Activated naive CD8-positive, alpha-beta T cell treated with anti-CD3 and anti-CD28 coated beads for 36 hours (primary cell): Measurements from ENCODE around the gene SPCS3. TPM values are rescaled to one million over a fixed set of nuclear protein-coding genes. Genes with fewer than 3 reads are reported as not detected.

Experiments used
- DNase-seq: peaks from one replicate; pipeline ENCODE4 v3.0.0; 2021
- H3K27ac Mint-ChIP-seq: one replicate; pipeline ENCODE4 v1.8.0; 2022; ENCODE audit warnings: mild to moderate bottlenecking, moderate library complexity, mixed read lengths
- H3K27me3 Mint-ChIP-seq: one replicate; pipeline ENCODE4 v1.8.0; 2022; ENCODE audit warnings: mild to moderate bottlenecking, mixed read lengths
- H3K36me3 Mint-ChIP-seq: one replicate; pipeline ENCODE4 v1.8.0; 2021; ENCODE audit warnings: mild to moderate bottlenecking, mixed read lengths
- H3K4me1 Mint-ChIP-seq: one replicate; pipeline ENCODE4 v1.8.0; 2021; ENCODE audit warnings: mixed read lengths
- H3K4me3 Mint-ChIP-seq: one replicate; pipeline ENCODE4 v1.8.0; 2022; ENCODE audit warnings: mild to moderate bottlenecking, moderate library complexity, mixed read lengths
- H3K9me3 Mint-ChIP-seq: one replicate; pipeline ENCODE4 v1.8.0; 2022; ENCODE audit warnings: mixed read lengths
- total RNA-seq, 2 experiments: library from RNA; stranded (reverse); gene quantifications; one replicate each; pipeline ENCODE4 v1.2.3, GENCODE V29; 2021

SPCS3 gene
- total RNA-seq, 2 experiments from 2014 or later = 165 to 166 TPM

DNA sequence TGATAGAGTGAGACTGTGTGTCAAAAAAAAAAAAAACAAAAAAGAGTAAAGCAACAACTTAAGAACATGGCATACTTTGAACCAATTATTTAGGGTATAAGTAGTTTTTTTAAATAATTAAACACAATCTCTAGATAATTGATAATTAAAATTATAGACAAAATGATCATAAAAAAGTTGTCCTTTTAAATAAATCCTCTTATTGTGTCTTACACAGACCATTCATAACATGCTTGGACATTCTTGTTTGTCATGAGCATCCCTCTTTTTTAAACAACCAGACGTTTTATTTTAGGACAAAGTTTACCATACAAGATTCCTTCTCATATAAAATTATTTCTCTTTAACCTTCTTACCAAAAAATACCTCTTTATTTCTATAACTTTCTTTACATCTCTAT is 35.1 kb downstream of the SPCS3 start:
- Mint-ChIP-seq H3K4me3 (no peak overlapping the region), H3K27me3 (no peaks in the 10 kb centered on the region), H3K9me3 (peaks cover 2% of the 10 kb centered on the region), H3K4me1 (no peaks in the 10 kb centered on the region), H3K36me3 (peaks cover 8% of the 10 kb centered on the region), H3K27ac (no peak overlapping the region)
- no peak for DNase-seq

DNA sequence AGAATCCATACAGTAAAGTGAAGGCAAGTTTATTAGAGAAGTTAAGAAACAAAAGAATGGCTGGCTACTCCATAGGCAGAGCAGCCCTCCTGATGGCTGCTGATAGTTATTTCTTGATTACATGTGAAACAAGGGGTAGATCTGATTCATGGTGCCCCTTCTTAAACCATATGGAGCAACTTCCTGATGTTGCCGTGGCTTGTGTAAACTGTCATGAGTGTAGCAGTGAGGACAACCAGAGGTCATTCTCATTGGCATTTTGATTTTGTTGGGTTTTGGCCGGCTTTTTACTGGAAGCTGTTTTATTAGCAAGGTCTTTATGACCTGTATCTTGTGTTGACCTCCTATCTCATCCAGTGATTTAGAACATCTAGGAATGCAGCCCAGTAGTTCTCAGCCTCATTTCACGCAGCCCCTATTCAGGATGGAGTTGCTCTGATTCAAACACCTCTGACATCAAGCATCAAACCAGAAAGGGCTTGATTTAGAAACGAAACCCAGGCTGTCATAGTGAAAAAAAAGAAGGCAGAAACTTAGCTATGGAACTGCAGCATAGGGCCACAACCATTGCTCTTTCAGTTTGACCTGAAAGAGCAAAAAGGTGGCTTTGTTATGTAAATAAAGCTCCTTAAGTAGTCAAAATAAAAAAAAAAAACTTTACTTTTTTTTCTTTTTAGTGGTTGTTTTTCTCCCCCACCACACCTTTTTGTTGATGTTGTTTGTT is 37.8 kb downstream of the SPCS3 start:
- H3K4me1 Mint-ChIP-seq = no peaks in the 10 kb centered on the region
- peaks cover 2% of the 10 kb centered on the region for H3K9me3 Mint-ChIP-seq
- H3K36me3 Mint-ChIP-seq = peaks cover 3% of the 10 kb centered on the region
- no peak overlapping the region for H3K27ac Mint-ChIP-seq
- DNase-seq = no peak
- H3K27me3 Mint-ChIP-seq = no peaks in the 10 kb centered on the region
- no peak overlapping the region for H3K4me3 Mint-ChIP-seq

DNA sequence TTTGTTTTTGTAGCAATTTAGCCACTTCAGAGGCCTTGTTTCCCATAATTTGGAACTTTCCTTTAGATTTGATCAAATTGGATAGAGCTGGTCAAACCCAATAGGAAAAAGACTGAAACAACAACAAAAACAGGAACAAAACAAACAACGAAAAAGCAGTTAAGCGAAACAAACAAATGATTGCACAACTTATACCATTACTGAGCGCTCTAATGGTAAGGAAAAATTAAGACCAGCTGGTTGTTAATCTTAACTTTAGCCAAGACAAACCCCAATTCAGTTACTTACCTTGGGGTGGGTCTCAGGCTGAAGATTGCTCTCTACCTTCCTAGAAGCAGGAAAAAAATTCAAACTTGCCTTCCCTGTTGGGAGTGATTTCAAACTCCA is 38.3 kb downstream of the SPCS3 start:
- H3K9me3 Mint-ChIP-seq = peaks cover 1% of the 10 kb centered on the region
- H3K4me1 Mint-ChIP-seq = no peaks in the 10 kb centered on the region
- H3K27me3 Mint-ChIP-seq = no peaks in the 10 kb centered on the region
- peaks cover 3% of the 10 kb centered on the region for H3K36me3 Mint-ChIP-seq
- DNase-seq = no peak
- H3K4me3 Mint-ChIP-seq = no peak overlapping the region
- no peak overlapping the region for H3K27ac Mint-ChIP-seq

DNA sequence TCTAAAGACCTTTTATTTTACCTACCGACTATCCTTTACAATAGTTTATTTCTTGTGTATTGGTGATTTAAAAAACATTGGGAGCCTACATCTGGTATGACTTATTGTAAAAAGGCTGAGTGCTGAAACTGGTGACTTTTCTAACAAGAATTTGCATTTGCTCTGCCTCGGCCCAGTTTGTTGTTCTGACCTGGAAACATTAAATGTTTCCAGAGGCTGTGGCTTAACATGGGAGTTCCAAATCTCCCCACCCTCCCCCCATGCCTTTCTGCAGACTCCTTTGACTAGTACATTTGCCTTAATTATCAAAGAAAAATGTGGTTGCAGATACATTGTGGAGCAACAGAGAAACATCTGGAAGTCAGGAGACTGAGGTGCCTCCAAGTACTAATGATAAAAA is 39.8 kb downstream of the SPCS3 start:
- no peak for DNase-seq
- Mint-ChIP-seq H3K27ac (no peak overlapping the region), H3K36me3 (no peaks in the 10 kb centered on the region), H3K4me3 (no peak overlapping the region), H3K4me1 (no peaks in the 10 kb centered on the region), H3K27me3 (no peaks in the 10 kb centered on the region), H3K9me3 (no peaks in the 10 kb centered on the region)

DNA sequence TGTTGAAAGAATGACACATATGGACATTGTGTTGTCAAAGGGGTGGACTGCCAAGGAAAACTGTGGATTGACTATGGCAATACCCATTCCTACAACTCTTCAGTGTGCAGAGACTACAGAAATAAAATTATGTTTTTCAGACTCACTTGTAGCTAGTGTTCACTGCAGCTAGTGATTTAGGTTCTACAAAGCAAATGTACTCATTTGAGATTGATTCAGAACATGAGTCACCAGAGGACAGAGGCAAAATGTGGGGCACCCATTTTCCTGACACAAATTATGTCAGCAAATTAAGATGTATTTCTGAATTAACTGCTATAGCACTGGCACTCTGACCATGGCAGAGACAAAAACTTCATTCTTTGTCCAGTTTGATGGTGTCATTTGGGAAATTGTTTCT is 40.7 kb downstream of the SPCS3 start:
- Mint-ChIP-seq H3K9me3 (no peaks in the 10 kb centered on the region), H3K27ac (no peak overlapping the region), H3K27me3 (no peaks in the 10 kb centered on the region), H3K36me3 (no peaks in the 10 kb centered on the region), H3K4me1 (no peaks in the 10 kb centered on the region), H3K4me3 (no peak overlapping the region)
- no peak for DNase-seq

DNA sequence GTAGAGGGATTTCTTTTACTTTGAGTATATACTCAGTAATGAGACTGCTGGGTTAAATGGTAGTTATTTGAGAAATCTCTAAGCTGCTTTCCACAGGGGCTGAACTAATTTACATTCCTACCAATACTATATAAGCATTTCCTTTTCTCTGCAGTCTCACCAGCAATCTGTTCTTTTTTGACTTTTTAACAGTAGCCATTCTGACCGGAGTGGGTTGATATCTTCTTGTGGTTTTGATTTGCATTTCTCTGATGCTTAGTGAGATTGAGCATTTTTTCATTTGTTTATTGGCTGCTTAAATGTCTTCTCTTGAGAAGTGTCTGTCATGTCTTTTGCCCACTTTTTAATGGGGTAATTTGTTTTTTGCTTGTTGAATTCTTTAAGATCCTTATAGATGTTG is 43.3 kb downstream of the SPCS3 start:
- no peaks in the 10 kb centered on the region for H3K27me3 Mint-ChIP-seq
- no peaks in the 10 kb centered on the region for H3K4me1 Mint-ChIP-seq
- H3K36me3 Mint-ChIP-seq = no peaks in the 10 kb centered on the region
- peaks cover 3% of the 10 kb centered on the region for H3K9me3 Mint-ChIP-seq
- no peak overlapping the region for H3K27ac Mint-ChIP-seq
- no peak overlapping the region for H3K4me3 Mint-ChIP-seq
- no peak for DNase-seq

DNA sequence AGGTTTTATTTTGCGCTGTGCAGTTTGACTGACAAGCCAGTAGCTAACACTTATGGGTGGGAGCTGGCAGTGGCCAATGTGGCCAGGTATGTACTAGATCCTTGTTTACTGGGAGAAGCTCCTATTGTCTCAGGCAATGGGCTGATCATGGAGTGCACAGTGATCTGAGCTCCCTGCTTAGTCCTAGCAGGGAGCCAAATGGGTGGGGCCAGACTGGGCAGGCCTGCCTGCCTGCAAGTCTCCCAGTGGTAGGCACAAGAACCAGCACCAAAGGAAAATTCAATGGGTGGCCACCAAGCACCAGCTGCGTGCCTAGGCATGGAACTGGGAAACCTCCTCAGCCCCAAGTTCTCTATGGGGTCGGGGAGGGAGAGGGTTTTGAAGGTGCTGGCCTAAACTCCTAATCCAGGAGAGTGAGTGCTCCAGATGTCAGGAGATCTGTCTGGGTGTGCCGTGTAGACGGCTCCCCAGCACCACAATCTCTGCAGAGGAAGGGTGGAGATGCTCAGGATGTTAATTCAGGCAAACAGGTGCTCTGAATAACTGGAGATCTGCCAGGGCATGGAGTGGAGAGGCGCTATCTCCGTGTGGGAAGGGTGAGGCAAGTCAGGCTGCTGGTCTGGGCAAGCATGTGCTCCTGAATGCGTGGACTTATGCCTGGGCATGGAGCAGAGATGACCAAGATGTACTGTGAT is 48.2 kb downstream of the SPCS3 start:
- Mint-ChIP-seq H3K4me1 (no peaks in the 10 kb centered on the region), H3K4me3 (no peak overlapping the region), H3K27ac (no peak overlapping the region), H3K27me3 (no peaks in the 10 kb centered on the region), H3K36me3 (no peaks in the 10 kb centered on the region), H3K9me3 (peaks cover 3% of the 10 kb centered on the region)
- DNase-seq = no peak

DNA sequence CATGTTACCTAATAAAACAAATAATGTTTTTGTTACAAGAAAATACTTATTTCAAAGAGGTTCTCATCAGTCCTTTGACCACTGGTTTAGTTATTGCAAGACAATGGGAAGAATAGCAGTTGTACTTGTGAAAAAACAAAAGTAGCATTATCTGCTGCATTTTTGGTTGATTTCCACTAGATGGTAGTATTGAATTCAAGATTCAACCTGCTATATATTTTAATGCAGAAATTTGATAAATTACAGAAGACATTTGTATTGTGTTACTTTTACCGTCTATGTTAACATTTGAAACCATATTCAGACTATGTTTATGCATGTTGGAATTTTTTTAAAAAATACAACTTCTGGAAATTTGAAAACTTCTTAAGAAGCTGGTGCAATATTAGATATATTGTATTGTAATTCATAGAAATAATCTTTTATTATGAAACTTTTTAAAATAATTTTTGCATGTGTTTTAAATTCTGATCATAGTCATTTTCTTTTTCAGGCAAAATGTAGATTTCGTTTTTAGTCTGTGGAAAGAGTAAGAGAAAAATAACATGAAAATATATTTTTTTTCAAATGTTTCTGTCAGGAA is 56.4 kb downstream of the SPCS3 start:
- no peak for DNase-seq
- H3K4me1 Mint-ChIP-seq = no peaks in the 10 kb centered on the region
- H3K36me3 Mint-ChIP-seq = no peaks in the 10 kb centered on the region
- no peak overlapping the region for H3K4me3 Mint-ChIP-seq
- H3K9me3 Mint-ChIP-seq = no peaks in the 10 kb centered on the region
- H3K27me3 Mint-ChIP-seq = no peaks in the 10 kb centered on the region
- no peak overlapping the region for H3K27ac Mint-ChIP-seq

DNA sequence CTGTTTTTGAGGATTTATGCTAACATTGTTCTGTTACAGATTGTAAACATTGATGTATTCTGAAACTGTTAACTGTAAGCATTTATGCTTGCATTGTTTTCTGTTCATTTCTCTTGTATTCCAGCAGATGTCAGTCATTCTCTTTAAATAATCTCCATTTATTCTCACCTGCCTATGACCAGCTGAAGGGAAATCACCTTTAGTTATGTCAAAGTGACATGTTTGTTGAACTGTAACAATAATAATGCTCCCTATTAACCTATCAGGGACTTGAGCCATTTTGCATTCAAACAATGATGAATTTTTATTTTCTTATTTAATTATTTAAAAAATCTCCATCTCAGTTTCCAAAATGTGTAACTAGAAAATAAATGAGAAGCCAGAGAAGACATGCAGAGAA is 58.0 kb downstream of the SPCS3 start:
- no peak overlapping the region for H3K27ac Mint-ChIP-seq
- DNase-seq = no peak
- no peaks in the 10 kb centered on the region for H3K36me3 Mint-ChIP-seq
- H3K4me3 Mint-ChIP-seq = no peak overlapping the region
- H3K27me3 Mint-ChIP-seq = no peaks in the 10 kb centered on the region
- H3K4me1 Mint-ChIP-seq = no peaks in the 10 kb centered on the region
- no peaks in the 10 kb centered on the region for H3K9me3 Mint-ChIP-seq

DNA sequence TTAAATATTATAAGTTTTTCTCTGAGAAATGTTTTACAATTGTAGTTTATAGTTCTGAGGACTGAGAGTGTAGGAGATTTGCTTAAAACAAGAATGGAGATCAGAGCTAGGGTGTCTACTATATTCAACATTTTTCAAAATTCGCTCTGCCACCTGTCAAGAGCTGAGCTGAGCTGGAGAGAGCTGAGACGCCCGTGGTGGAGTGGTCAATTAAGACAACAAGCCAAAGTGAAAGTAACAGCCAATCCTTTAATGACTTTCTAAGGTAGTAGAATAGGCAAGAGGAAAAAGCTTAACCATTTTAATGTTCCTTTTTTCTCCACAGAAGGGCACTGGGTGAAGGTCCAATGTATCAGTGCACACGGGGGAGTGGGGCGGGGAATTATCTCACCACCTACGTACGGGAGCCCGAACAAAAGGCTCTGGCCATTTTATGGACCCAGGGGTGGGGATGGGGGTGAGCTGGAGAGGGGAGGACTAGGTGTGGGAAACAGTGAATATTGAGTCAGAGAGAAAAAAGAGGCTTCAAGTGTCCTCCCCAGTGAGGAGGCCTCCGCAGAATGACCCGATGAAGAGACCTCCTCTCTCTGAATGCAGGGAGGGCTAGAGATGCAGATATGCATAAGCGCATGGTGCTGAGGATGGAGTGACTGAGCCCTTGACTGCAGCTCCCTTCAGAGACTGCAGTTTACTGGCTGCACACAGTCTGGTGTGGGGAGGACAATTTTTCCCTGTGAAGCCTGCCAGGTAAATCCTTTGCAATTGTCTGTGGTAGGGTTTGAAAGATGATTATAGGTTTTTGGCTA is 60.8 kb downstream of the SPCS3 start:
- Mint-ChIP-seq H3K27ac (no peak overlapping the region), H3K4me3 (no peak overlapping the region), H3K36me3 (no peaks in the 10 kb centered on the region), H3K9me3 (no peaks in the 10 kb centered on the region), H3K27me3 (peaks cover 15% of the 10 kb centered on the region), H3K4me1 (no peaks in the 10 kb centered on the region)
- DNase-seq = no peak

Other genes with a start within 250 kb of the SPCS3 start
- gene SPATA4, start 124.4 kb upstream of the SPCS3 start, total RNA-seq = not detected
- gene ASB5, start 50.7 kb upstream of the SPCS3 start, total RNA-seq = not detected